GM21737 (cell line): Measurements from ENCODE around the gene PSMD6.
A peak's percentile ranks its signal among the peaks of the same experiment; 100 is the strongest.

Experiments
- ATAC-seq: cut with Tn5 transposase; IDR thresholded peaks from one replicate; pipeline ENCODE4 v1.9.1; 2021; ENCODE audit warnings: mild to moderate bottlenecking, moderate library complexity; ENCODE audit not compliant: unreplicated experiment

Gene PSMD6

GRCh38 chr3:64011685-64012084, 11.6 kb downstream of the PSMD6 start:
- ATAC-seq, result no peak

GRCh38 chr3:64010199-64010598, 13.1 kb downstream of the PSMD6 start:
- no peak for ATAC-seq

GRCh38 chr3:64009528-64009927, 13.8 kb downstream of the PSMD6 start:
- no peak for ATAC-seq

- ATAC-seq, result no peak
These were observed 14.6 kb downstream of the PSMD6 start for GRCh38 chr3:64008487-64009351.

GRCh38 chr3:64008017-64008416, 15.3 kb downstream of the PSMD6 start:
- no peak for ATAC-seq

- no peak for ATAC-seq
These were observed 19.7 kb downstream of the PSMD6 start for GRCh38 chr3:64003589-64003988.

GRCh38 chr3:64002233-64002632, 21.1 kb downstream of the PSMD6 start:
- no peak for ATAC-seq

GRCh38 chr3:64000453-64001055, 22.7 kb downstream of the PSMD6 start:
- no peak for ATAC-seq

GRCh38 chr3:63998852-63999754, 24.2 kb downstream of the PSMD6 start:
- ATAC-seq, result no peak

- ATAC-seq, result no peak
These were observed 28.2 kb downstream of the PSMD6 start for GRCh38 chr3:63995086-63995485.

- peak; percentile 73 for ATAC-seq
These were observed 29.6 kb downstream of the PSMD6 start for GRCh38 chr3:63993653-63994079.

GRCh38 chr3:63992516-63993209, 30.6 kb downstream of the PSMD6 start:
- no peak for ATAC-seq

GRCh38 chr3:63991666-63992065, 31.6 kb downstream of the PSMD6 start:
- no peak for ATAC-seq

- no peak for ATAC-seq
These were observed 32.6 kb downstream of the PSMD6 start for GRCh38 chr3:63990733-63991132.

- no peak for ATAC-seq
These were observed 33.1 kb downstream of the PSMD6 start for GRCh38 chr3:63990204-63990603.

GRCh38 chr3:63988943-63989342, 34.4 kb downstream of the PSMD6 start:
- ATAC-seq, result no peak

- no peak for ATAC-seq
These were observed 36.5 kb downstream of the PSMD6 start for GRCh38 chr3:63986831-63987230.

- no peak for ATAC-seq
These were observed 37.1 kb downstream of the PSMD6 start for GRCh38 chr3:63986146-63986545.

- no peak for ATAC-seq
These were observed 38.9 kb downstream of the PSMD6 start for GRCh38 chr3:63984391-63984790.

- ATAC-seq, result no peak
These were observed 41.3 kb downstream of the PSMD6 start for GRCh38 chr3:63981980-63982379.
